AG10803 (cell line): ENCODE measurements around the gene LRRC37B.

ENCODE experiments used
- DNase-seq: peaks from one replicate; pipeline ENCODE4 v3.0.0; 2010; ENCODE audit warnings: low read depth
- H3K4me3 ChIP-seq: 2 replicates; pipeline ENCODE4 v1.5.1; 2011; ENCODE audit warnings: mild to moderate bottlenecking, low read length, control low read depth
- TF ChIP-seq, protein P1 (sequence below): conservative IDR thresholded peaks from 2 replicates; pipeline ENCODE4 v1.5.1; 2011; ENCODE audit warnings: mild to moderate bottlenecking, low read length, control low read depth, inconsistent platforms

Gene LRRC37B

DNA sequence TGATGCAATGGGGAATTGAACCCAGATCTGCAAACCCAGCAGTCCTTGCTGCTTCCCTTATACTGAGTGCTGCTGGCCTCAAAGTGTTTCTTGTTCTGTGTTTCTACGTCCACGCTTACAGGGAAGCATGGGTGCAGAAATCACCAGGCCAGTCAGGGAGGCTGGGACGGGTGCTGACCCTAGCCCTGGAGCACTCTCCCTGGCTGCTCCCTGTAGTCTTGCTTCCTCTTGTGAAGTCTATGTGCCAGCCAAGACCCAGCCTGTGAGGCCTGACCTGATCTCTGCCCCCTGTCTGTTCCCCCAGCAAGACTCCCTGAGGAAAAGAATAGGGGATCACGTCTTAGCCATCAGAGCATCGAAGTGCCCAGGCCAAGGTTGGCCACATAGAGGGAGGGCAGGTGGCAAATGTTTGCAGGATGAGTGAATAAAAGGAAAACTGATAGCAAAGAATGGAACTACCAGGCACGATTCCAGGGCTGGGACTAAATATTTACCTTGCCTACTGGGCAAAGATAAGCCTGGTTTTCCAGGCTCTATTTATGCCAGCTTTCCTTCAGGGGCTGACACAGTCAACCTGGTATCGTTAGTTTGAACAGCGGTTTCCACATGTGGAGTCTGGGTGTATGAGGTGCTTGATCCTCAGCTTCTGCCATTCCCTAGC is 93.9 kb downstream of the LRRC37B start:
- TF ChIP-seq, protein P1, sequence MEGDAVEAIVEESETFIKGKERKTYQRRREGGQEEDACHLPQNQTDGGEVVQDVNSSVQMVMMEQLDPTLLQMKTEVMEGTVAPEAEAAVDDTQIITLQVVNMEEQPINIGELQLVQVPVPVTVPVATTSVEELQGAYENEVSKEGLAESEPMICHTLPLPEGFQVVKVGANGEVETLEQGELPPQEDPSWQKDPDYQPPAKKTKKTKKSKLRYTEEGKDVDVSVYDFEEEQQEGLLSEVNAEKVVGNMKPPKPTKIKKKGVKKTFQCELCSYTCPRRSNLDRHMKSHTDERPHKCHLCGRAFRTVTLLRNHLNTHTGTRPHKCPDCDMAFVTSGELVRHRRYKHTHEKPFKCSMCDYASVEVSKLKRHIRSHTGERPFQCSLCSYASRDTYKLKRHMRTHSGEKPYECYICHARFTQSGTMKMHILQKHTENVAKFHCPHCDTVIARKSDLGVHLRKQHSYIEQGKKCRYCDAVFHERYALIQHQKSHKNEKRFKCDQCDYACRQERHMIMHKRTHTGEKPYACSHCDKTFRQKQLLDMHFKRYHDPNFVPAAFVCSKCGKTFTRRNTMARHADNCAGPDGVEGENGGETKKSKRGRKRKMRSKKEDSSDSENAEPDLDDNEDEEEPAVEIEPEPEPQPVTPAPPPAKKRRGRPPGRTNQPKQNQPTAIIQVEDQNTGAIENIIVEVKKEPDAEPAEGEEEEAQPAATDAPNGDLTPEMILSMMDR, result no peak
- no peak overlapping the region for H3K4me3 ChIP-seq
- no peak for DNase-seq

DNA sequence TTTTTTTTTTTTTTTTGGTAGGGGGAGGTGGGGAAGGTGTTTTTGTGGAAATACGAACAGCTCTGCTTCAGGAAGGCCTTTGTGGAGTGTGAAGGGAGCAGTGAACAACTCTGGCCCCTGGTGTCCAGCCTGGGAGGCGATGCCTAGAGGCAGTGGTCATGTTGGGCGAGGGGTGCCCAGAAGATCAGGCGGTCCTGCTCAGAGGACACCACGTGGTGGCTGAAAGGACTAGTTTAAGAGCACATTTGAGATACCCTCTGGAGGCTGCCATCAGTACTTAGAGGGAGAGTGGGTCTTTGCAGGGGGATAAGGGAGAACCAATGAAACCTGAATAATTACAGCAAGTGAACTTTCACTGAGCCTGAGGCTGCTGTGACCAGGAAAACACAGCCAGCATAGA is 95.0 kb downstream of the LRRC37B start:
- TF ChIP-seq, protein P1, result no peak
- no peak for DNase-seq
- no peak overlapping the region for H3K4me3 ChIP-seq

DNA sequence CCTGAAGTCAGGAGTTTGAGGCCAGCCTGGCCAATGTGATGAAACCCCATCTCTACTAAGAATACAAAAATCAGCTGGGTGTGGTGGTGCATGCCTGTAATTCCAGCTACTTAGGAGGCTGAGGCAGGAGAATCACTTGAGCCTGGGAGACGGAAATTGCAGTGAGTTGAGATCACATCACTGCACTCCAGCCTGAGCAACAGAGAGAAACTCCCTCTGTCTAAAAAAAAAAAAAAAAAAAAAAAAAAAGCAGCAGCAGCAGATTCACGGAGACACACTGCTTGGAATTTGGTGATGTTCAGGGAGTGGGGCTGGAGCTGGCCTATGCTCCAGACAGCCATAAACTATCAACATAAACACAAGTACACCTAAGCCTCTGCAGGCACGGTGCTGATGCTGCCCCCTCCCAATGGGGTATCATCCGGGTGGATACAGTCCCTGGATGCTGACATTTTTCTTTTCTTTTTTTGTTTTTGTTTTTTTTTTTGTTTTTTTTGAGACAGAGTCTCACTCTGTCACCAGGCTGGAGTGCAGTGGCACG is 95.5 kb downstream of the LRRC37B start:
- TF ChIP-seq, protein P1, result no peak
- peak; percentile 61 for DNase-seq
- H3K4me3 ChIP-seq, result no peak overlapping the region
